K562 (cell line): ENCODE results near the gene FGFRL1. TPM values are rescaled to one million over a fixed set of nuclear protein-coding genes. Genes with fewer than 3 reads are reported as not detected.

ENCODE experiments used
- BACH1 ChIP-seq: fragments of 200-800 bp; sonication (Bioruptor generic); IDR thresholded peaks from 2 replicates; pipeline ENCODE4 v1.6.1; 2016; ENCODE audit warnings: missing genetic modification characterization, missing compliant biosample characterization
- CBX1 ChIP-seq: sonication (generic); IDR thresholded peaks from 2 replicates; pipeline ENCODE4 v1.6.1; 2016; ENCODE audit warnings: antibody characterized with exemption, low read depth, mild to moderate bottlenecking
- CLOCK ChIP-seq: fragments of 250-450 bp; sonication (Bioruptor Pico); IDR thresholded peaks from 2 replicates; pipeline ENCODE4 v1.4.0; 2020; ENCODE audit warnings: mild to moderate bottlenecking, moderate library complexity, borderline replicate concordance
- EGR1 ChIP-seq: fragments of 450-650 bp; conservative IDR thresholded peaks from 2 replicates; pipeline ENCODE4 v1.6.1; 2017; ENCODE audit warnings: mild to moderate bottlenecking
- KLF13 ChIP-seq: fragments of 450-650 bp; IDR thresholded peaks from 2 replicates; pipeline ENCODE4 v1.6.1; 2016; ENCODE audit warnings: missing genetic modification characterization, low read depth, mild to moderate bottlenecking, missing compliant biosample characterization, moderate library complexity, borderline replicate concordance
- NRF1 ChIP-seq, 2 experiments: fragments of 450-650 bp; IDR thresholded peaks in 1 of 2; conservative IDR thresholded peaks in 1 of 2; 2 replicates each; pipeline ENCODE4 v1.6.1; 2014; ENCODE audit warnings: mild to moderate bottlenecking in 2 of 2
- PHB ChIP-seq: fragments of 250-450 bp; sonication (Bioruptor Pico); IDR thresholded peaks from 2 replicates; pipeline ENCODE4 v1.5.0; 2021
- SREBF2 ChIP-seq: sonication (generic); formaldehyde crosslinking; IDR thresholded peaks from 2 replicates; pipeline ENCODE4 v1.4.0; 2020; ENCODE audit warnings: mild to moderate bottlenecking, missing genetic modification reagents
- TBP ChIP-seq: optimal IDR thresholded peaks from 2 replicates; pipeline ENCODE3; 2011; ENCODE audit warnings: low read depth, low read length, improper control_type of control experiment
- THAP7 ChIP-seq: fragments of 250-450 bp; sonication (Bioruptor Pico); IDR thresholded peaks from 2 replicates; pipeline ENCODE4 v1.5.0; 2021
- ZBTB40 ChIP-seq, 2 experiments: fragments of 450-650 bp in 1 of 2; sonication (generic) in 1 of 2; formaldehyde crosslinking in 1 of 2; IDR thresholded peaks; 2 replicates each; pipeline versions ENCODE4 v1.7.1 to v1.9.0; 2016 to 2022; ENCODE audit warnings: inconsistent platforms in 1 of 2, mild to moderate bottlenecking in 1 of 2, missing genetic modification reagents in 1 of 2
- ZNF280B ChIP-seq: fragments of 250-450 bp; sonication (Bioruptor Pico); IDR thresholded peaks from 2 replicates; pipeline ENCODE4 v1.5.1; 2021; ENCODE audit warnings: mild to moderate bottlenecking
- polyA plus RNA-seq, 8 experiments: library from polyadenylated mRNA; depleted of rRNA in 4 of 8; stranded (reverse) in 5 of 8; unstranded in 3 of 8; fragments of >200 nt; fragmentation: Nextera tagmentation in 2 of 8; fragmentation: Illumina TruSeq in 1 of 8; extraction: Ambion mirVana in 2 of 8; extraction: Trizol in 1 of 8; gene quantifications; 2 replicates each; pipeline versions ENCODE4 v1.2.1 to v1.2.3, GENCODE V29; 2011 to 2014; ENCODE audit warnings: inconsistent platforms in 1 of 8, missing spikeins in 1 of 8
- total RNA-seq, 7 experiments: library from RNA; depleted of rRNA in 6 of 7; stranded (reverse); fragments of >200 nt in 6 of 7; fragmentation: Illumina TruSeq in 2 of 7; extraction: Trizol in 2 of 7; gene quantifications; 2 replicates each; pipeline versions ENCODE4 v1.2.1 to v1.2.3, GENCODE V29; 2011 to 2021; ENCODE audit warnings: low replicate concordance in 1 of 7

The FGFRL1 gene
- total and polyA plus RNA-seq, 9 of the 15 experiments (the other 6 are each of a cell fraction or from before 2014, with no cell fraction given): 0.34 to 49.9 (median 14.6) TPM

- no peak for TF ChIP-seq CLOCK (CRISPR knock-in tag)
- no peak for TF ChIP-seq SREBF2
- no peak for TF ChIP-seq BACH1 (tag)
- no peak for TF ChIP-seq EGR1
- no peak for TF ChIP-seq ZNF280B (CRISPR knock-in tag)
- TF ChIP-seq KLF13: peak; percentile 58; the same call in 1 of the 2 replicates
- peak; percentile 73 for TF ChIP-seq TBP
- TF ChIP-seq ZBTB40 (IDR thresholded peaks at IDR 0.05): no peak
- TF ChIP-seq ZBTB40 (CRISPR knock-in tag; IDR thresholded peaks at IDR 0.05): no peak
- TF ChIP-seq PHB: no peak
- peak; percentile 94 for TF ChIP-seq THAP7 (CRISPR knock-in tag)
- peak; percentile 65 for TF ChIP-seq CBX1
- peak; percentile 38 to 40; a peak in 1 of 4 replicates for TF ChIP-seq NRF1 (conservative IDR thresholded peaks at IDR 0.05 in 1 of 2, IDR thresholded peaks at IDR 0.05 in 1 of 2)
Observed at GRCh38 chr4:985123-985830, 26.1 kb upstream of the FGFRL1 start (continued).
